ENCODE results near the gene ZNF275. TPM values are rescaled to one million over a fixed set of nuclear protein-coding genes. Genes with fewer than 3 reads are reported as not detected.

The ZNF275 gene
- total and polyA plus RNA-seq, 4 donors: 6.2 to 13.9 (median 8.6) TPM

DNA sequence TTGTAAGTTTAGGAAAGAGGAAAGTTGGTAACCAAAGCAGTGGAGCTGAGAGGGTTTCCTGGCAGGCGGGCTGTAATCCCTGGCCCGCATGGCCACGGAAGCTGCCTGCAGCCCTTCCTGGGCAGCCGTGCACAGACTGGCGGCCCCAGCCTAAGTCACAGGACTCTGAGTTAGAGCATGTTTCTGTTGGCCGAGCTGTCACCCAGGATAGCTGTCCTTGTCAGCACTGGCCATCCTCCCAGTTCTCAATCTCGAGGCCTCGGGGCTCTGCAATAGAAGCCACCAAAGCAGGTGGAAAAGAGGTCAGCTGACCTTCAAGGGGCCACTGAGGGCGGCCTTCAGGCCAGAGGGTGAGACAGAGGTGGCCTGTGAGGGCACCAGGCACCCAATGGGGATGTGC lies 46.7 kb downstream of the ZNF275 start (continued):
- TF ChIP-seq, protein P1, sequence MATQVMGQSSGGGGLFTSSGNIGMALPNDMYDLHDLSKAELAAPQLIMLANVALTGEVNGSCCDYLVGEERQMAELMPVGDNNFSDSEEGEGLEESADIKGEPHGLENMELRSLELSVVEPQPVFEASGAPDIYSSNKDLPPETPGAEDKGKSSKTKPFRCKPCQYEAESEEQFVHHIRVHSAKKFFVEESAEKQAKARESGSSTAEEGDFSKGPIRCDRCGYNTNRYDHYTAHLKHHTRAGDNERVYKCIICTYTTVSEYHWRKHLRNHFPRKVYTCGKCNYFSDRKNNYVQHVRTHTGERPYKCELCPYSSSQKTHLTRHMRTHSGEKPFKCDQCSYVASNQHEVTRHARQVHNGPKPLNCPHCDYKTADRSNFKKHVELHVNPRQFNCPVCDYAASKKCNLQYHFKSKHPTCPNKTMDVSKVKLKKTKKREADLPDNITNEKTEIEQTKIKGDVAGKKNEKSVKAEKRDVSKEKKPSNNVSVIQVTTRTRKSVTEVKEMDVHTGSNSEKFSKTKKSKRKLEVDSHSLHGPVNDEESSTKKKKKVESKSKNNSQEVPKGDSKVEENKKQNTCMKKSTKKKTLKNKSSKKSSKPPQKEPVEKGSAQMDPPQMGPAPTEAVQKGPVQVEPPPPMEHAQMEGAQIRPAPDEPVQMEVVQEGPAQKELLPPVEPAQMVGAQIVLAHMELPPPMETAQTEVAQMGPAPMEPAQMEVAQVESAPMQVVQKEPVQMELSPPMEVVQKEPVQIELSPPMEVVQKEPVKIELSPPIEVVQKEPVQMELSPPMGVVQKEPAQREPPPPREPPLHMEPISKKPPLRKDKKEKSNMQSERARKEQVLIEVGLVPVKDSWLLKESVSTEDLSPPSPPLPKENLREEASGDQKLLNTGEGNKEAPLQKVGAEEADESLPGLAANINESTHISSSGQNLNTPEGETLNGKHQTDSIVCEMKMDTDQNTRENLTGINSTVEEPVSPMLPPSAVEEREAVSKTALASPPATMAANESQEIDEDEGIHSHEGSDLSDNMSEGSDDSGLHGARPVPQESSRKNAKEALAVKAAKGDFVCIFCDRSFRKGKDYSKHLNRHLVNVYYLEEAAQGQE (IDR thresholded peaks at IDR 0.05): no peak
- TF ChIP-seq, protein P2, sequence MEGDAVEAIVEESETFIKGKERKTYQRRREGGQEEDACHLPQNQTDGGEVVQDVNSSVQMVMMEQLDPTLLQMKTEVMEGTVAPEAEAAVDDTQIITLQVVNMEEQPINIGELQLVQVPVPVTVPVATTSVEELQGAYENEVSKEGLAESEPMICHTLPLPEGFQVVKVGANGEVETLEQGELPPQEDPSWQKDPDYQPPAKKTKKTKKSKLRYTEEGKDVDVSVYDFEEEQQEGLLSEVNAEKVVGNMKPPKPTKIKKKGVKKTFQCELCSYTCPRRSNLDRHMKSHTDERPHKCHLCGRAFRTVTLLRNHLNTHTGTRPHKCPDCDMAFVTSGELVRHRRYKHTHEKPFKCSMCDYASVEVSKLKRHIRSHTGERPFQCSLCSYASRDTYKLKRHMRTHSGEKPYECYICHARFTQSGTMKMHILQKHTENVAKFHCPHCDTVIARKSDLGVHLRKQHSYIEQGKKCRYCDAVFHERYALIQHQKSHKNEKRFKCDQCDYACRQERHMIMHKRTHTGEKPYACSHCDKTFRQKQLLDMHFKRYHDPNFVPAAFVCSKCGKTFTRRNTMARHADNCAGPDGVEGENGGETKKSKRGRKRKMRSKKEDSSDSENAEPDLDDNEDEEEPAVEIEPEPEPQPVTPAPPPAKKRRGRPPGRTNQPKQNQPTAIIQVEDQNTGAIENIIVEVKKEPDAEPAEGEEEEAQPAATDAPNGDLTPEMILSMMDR (IDR thresholded peaks at IDR 0.05; ENCODE audit: low read depth, low read length, missing input control): no peak
- no peak for TF ChIP-seq RXRA (IDR thresholded peaks at IDR 0.05)
- TF ChIP-seq, protein P3, sequence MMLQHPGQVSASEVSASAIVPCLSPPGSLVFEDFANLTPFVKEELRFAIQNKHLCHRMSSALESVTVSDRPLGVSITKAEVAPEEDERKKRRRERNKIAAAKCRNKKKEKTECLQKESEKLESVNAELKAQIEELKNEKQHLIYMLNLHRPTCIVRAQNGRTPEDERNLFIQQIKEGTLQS (IDR thresholded peaks at IDR 0.05): no peak
- TF ChIP-seq SP1 (IDR thresholded peaks at IDR 0.05): no peak
- TF ChIP-seq JUND (IDR thresholded peaks at IDR 0.05): no peak

DNA sequence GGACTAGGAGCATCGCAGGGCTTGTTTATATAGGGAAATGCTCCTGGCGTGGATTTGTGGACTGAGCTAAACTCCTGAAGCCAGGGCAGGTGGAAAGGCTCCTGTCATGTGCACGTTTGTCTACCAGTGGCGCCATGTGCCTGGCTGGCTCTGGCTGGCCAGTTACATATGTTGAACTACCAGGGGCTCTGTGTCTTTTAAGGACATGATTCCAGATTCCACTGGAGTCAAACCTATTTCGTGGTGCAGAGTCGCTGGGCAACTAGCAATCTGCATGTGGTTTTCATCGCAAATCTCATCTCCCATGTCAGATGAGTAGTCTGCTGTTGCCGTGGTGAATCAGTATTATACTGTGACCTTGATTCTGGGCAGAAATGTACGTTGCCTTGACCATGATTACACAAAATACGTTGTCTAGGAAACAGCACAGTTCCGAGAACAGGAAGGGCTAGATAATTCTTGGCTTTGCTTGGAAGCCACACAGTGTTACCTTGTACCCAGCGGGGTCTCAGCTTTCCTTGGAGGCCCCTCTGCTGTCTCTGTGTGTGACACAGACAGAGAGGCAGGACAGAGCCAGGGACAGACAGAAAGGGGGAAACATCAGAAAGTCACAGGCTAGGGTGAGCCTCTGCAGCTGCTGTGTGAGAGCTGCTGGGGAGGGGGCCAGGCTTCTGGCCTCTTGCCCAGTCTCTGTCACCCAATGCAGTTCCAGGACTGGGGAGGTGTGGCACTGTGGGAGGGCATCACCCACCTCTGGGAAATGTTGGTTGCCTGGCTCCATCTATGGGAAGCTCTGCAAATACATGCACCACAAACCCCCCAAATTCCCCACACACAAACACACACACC lies 48.0 kb downstream of the ZNF275 start:
- H3K4me3 ChIP-seq (ENCODE audit: low read depth in 1 of 3, low read length in 3 of 3): no peak overlapping the region
- WGBS: 25% methylated on average over 12 of the region's 12 CpGs
- peak; percentile 39 for DNase-seq (ENCODE audit: low spot score)
- no peaks in the 10 kb centered on the region for H3K9me3 ChIP-seq (ENCODE audit: control insufficient read depth in 4 of 4, low read length in 3 of 4)
- no peak overlapping the region for H3K27ac ChIP-seq (ENCODE audit: low read depth in 1 of 2, low read length in 2 of 2)
- H3K27me3 ChIP-seq (ENCODE audit: control insufficient read depth in 4 of 4, insufficient read depth in 4 of 4, low read length in 3 of 4): no peaks in the 10 kb centered on the region
- H3K9ac ChIP-seq (ENCODE audit: low read depth in 1 of 2, low read length in 2 of 2): no peak overlapping the region
- no peak for TF ChIP-seq EGR1 (IDR thresholded peaks at IDR 0.05; ENCODE audit: low read depth in 2 of 2)
- TF ChIP-seq FOXA2 (IDR thresholded peaks at IDR 0.05): peak; percentile 63
- TF ChIP-seq HNF4G (IDR thresholded peaks at IDR 0.05): no peak
- TF ChIP-seq SP1 (IDR thresholded peaks at IDR 0.05): no peak
- TF ChIP-seq NR2F2 (IDR thresholded peaks at IDR 0.05): no peak
- no peak for TF ChIP-seq YY1 (IDR thresholded peaks at IDR 0.05)
- no peak for TF ChIP-seq TAF1 (conservative IDR thresholded peaks at IDR 0.05)
- TF ChIP-seq, protein P2 (IDR thresholded peaks at IDR 0.05; ENCODE audit: low read depth, low read length, missing input control): peak; percentile 14
- TF ChIP-seq RXRA (IDR thresholded peaks at IDR 0.05): peak in 1 of 2 donors; percentile 37
- TF ChIP-seq, protein P3 (IDR thresholded peaks at IDR 0.05): no peak
- no peak for TF ChIP-seq RAD21 (IDR thresholded peaks at IDR 0.05)
- TF ChIP-seq, protein P4, sequence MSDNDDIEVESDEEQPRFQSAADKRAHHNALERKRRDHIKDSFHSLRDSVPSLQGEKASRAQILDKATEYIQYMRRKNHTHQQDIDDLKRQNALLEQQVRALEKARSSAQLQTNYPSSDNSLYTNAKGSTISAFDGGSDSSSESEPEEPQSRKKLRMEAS (IDR thresholded peaks at IDR 0.05): no peak
- TF ChIP-seq HNF4A (conservative IDR thresholded peaks at IDR 0.05): peak in 1 of 2 donors; percentile 21
- TF ChIP-seq FOXA1 (IDR thresholded peaks at IDR 0.05): no peak
- TF ChIP-seq, protein P1 (IDR thresholded peaks at IDR 0.05): no peak
- peaks cover 0 to 6% (median 2%) of the 10 kb centered on the region in 4 donors for H3K4me1 ChIP-seq (ENCODE audit: control insufficient read depth in 4 of 4, insufficient read depth in 4 of 4, low read length in 3 of 4)
- no peaks in the 10 kb centered on the region for H3K36me3 ChIP-seq (ENCODE audit: control insufficient read depth in 4 of 4, insufficient read depth in 3 of 4, low read depth in 1 of 4, low read length in 3 of 4)

All from liver (tissue), 9 donors.